ENCODE results near the gene GSTM3.

DNA sequence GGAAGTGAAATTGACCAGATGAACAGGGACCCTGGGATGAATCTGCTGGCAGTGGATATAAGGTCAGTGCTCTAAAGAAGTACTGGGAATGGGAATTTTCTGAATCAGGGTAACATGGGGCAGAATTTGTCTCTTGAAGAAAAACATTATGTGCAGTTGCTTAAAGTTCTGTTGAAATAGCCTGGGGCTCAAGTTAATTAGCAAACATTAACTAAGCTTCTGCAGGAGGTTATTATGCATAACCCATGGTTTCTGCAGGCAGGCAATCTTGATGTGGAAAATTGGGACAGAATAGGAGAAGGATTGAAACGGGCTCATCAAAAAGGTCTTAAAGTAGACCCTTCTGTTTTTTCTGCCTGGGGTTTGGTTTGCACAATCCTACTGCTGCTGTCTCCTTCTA, 14.8 kb downstream of the GSTM3 start:
- TF ChIP-seq, protein P1, sequence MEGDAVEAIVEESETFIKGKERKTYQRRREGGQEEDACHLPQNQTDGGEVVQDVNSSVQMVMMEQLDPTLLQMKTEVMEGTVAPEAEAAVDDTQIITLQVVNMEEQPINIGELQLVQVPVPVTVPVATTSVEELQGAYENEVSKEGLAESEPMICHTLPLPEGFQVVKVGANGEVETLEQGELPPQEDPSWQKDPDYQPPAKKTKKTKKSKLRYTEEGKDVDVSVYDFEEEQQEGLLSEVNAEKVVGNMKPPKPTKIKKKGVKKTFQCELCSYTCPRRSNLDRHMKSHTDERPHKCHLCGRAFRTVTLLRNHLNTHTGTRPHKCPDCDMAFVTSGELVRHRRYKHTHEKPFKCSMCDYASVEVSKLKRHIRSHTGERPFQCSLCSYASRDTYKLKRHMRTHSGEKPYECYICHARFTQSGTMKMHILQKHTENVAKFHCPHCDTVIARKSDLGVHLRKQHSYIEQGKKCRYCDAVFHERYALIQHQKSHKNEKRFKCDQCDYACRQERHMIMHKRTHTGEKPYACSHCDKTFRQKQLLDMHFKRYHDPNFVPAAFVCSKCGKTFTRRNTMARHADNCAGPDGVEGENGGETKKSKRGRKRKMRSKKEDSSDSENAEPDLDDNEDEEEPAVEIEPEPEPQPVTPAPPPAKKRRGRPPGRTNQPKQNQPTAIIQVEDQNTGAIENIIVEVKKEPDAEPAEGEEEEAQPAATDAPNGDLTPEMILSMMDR (conservative IDR thresholded peaks at IDR 0.05; ENCODE audit: low read length): no peak
- no peak for TF ChIP-seq EZH2phosphoT487 (IDR thresholded peaks at IDR 0.05; ENCODE audit: borderline replicate concordance, low read depth, low read length)

Measured in OCI-LY7 (cell line).